Measurements from ENCODE around the gene OLFML2A. TPM values are rescaled to one million over a fixed set of nuclear protein-coding genes. Genes with fewer than 3 reads are reported as not detected.

OLFML2A gene
- total and polyA plus RNA-seq, 2 of the 13 experiments (the other 11 are each of a cell fraction or from before 2014, with no cell fraction given) = 0.01 to 0.02 TPM

DNA sequence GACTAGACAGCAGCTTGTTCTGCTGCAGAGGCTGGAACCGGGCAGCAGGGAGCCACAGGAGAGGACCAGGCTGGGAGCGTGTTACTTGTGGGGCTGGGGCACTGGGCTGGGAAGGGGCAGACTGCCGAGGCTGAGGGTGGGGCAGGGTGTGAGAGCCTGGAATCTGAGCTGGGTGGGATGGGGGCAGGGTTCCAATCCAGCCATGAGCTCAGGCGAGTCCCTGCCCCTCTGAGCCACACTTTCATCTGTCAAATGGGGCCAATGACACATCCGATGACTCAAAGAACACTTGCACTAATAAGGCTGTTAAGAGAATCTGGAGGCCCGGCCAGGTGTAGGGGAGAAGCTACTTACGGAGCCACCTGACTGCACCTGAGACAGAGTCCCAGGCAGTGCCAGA lies 57.7 kb downstream of the OLFML2A start (continued):
- TF ChIP-seq IRX3 (CRISPR knock-in tag; IDR thresholded peaks at IDR 0.05; ENCODE audit: borderline replicate concordance, low read depth) = no peak
- TF ChIP-seq ZNF501 (CRISPR knock-in tag; IDR thresholded peaks at IDR 0.05) = 0 out of 2 replicates have a peak, but pooled peaks have one; percentile 31
- TF ChIP-seq ZNF629 (CRISPR knock-in tag; conservative IDR thresholded peaks at IDR 0.05) = peak; percentile 79
- no peak for TF ChIP-seq AGO2 (optimal IDR thresholded peaks at IDR 0.05; ENCODE audit: low read depth, low read length)
- 0 out of 2 replicates have a peak, but pooled peaks have one; percentile 9 for TF ChIP-seq SAP130 (CRISPR knock-in tag; IDR thresholded peaks at IDR 0.05; ENCODE audit: low read depth)
- no peak for TF ChIP-seq ZNF563 (CRISPR knock-in tag; IDR thresholded peaks at IDR 0.05)
- TF ChIP-seq ZNF138 (CRISPR knock-in tag; IDR thresholded peaks at IDR 0.05; ENCODE audit: low read depth) = no peak
- no peak for TF ChIP-seq ZNF790 (CRISPR knock-in tag; IDR thresholded peaks at IDR 0.05; ENCODE audit: borderline replicate concordance)
- TF ChIP-seq FOXA3 (CRISPR knock-in tag; IDR thresholded peaks at IDR 0.05) = no peak
- TF ChIP-seq AGO1 (IDR thresholded peaks at IDR 0.05; ENCODE audit: low read depth, low read length, poor library complexity, severe bottlenecking) = no peak
- TF ChIP-seq, protein P1, sequence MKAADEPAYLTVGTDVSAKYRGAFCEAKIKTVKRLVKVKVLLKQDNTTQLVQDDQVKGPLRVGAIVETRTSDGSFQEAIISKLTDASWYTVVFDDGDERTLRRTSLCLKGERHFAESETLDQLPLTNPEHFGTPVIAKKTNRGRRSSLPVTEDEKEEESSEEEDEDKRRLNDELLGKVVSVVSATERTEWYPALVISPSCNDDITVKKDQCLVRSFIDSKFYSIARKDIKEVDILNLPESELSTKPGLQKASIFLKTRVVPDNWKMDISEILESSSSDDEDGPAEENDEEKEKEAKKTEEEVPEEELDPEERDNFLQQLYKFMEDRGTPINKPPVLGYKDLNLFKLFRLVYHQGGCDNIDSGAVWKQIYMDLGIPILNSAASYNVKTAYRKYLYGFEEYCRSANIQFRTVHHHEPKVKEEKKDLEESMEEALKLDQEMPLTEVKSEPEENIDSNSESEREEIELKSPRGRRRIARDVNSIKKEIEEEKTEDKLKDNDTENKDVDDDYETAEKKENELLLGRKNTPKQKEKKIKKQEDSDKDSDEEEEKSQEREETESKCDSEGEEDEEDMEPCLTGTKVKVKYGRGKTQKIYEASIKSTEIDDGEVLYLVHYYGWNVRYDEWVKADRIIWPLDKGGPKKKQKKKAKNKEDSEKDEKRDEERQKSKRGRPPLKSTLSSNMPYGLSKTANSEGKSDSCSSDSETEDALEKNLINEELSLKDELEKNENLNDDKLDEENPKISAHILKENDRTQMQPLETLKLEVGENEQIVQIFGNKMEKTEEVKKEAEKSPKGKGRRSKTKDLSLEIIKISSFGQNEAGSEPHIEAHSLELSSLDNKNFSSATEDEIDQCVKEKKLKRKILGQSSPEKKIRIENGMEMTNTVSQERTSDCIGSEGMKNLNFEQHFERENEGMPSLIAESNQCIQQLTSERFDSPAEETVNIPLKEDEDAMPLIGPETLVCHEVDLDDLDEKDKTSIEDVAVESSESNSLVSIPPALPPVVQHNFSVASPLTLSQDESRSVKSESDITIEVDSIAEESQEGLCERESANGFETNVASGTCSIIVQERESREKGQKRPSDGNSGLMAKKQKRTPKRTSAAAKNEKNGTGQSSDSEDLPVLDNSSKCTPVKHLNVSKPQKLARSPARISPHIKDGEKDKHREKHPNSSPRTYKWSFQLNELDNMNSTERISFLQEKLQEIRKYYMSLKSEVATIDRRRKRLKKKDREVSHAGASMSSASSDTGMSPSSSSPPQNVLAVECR (CRISPR knock-in tag; IDR thresholded peaks at IDR 0.05; ENCODE audit: borderline replicate concordance) = peak; percentile 19; the same call in 1 of the 2 replicates
- no peak for TF ChIP-seq ZFP36L2 (CRISPR knock-in tag; IDR thresholded peaks at IDR 0.05)
- TF ChIP-seq TCF7 (IDR thresholded peaks at IDR 0.05; ENCODE audit: low read depth) = no peak

Data from HepG2 (cell line).